Mesenchymal stem cell (in vitro differentiated cells and primary cell): ENCODE measurements around the gene SLITRK6.
A peak's percentile ranks its signal among the peaks of the same experiment; 100 is the strongest.

Experiments used
- DNase-seq: peaks from one replicate; pipeline ENCODE4 v3.0.0-alpha.2; 2013
- H2AFZ ChIP-seq: one replicate; pipeline ENCODE4 v1.6.1; 2013; ENCODE audit warnings: low read depth, mild to moderate bottlenecking, control low read depth, inconsistent platforms, low read length, moderate library complexity
- H2AK5ac ChIP-seq: 2 replicates; pipeline ENCODE4 v1.6.1; 2013; ENCODE audit warnings: low read length, moderate library complexity, mild to moderate bottlenecking, inconsistent platforms; ENCODE audit not compliant: severe bottlenecking
- H2BK120ac ChIP-seq: one replicate; pipeline ENCODE4 v1.6.1; 2013; ENCODE audit warnings: low read depth, mild to moderate bottlenecking, inconsistent platforms, low read length, moderate library complexity
- H2BK12ac ChIP-seq, 2 experiments: one replicate each; pipeline ENCODE4 v1.6.1; 2013; ENCODE audit warnings: inconsistent platforms in 2 of 2, low read length in 2 of 2, mild to moderate bottlenecking in 2 of 2, moderate library complexity in 2 of 2, control low read depth in 1 of 2
- H2BK15ac ChIP-seq: one replicate; pipeline ENCODE4 v1.6.1; 2013; ENCODE audit warnings: mild to moderate bottlenecking, low read depth, inconsistent platforms; ENCODE audit not compliant: poor library complexity, severe bottlenecking
- H2BK5ac ChIP-seq: 2 replicates; pipeline ENCODE4 v1.6.1; 2013; ENCODE audit warnings: low read depth, mild to moderate bottlenecking, low read length, control low read depth, inconsistent platforms; ENCODE audit not compliant: poor library complexity, severe bottlenecking
- H3K14ac ChIP-seq, 2 experiments: one replicate each; pipeline ENCODE4 v1.6.1; 2013; ENCODE audit warnings: inconsistent platforms in 2 of 2, low read length in 2 of 2, control low read depth in 1 of 2, mild to moderate bottlenecking in 1 of 2, moderate library complexity in 1 of 2
- H3K18ac ChIP-seq, 2 experiments: one replicate each; pipeline ENCODE4 v1.6.1; 2013; ENCODE audit warnings: inconsistent platforms in 2 of 2, low read length in 2 of 2, control low read depth in 1 of 2, low read depth in 1 of 2, mild to moderate bottlenecking in 1 of 2
- H3K23ac ChIP-seq, 2 experiments: one replicate each; pipeline ENCODE4 v1.6.1; 2013; ENCODE audit warnings: inconsistent platforms in 2 of 2, low read length in 2 of 2, mild to moderate bottlenecking in 2 of 2, moderate library complexity in 2 of 2, control low read depth in 1 of 2
- H3K27ac ChIP-seq: 2 replicates; pipeline ENCODE4 v1.5.1; 2013; ENCODE audit warnings: mild to moderate bottlenecking, moderate library complexity, low read length, control low read depth, inconsistent platforms; ENCODE audit not compliant: poor library complexity, severe bottlenecking
- H3K27me3 ChIP-seq, 2 experiments: 2 replicates each; pipeline versions ENCODE4 v1.6.1 to v1.7.0; 2013; ENCODE audit warnings: low read length in 2 of 2, mild to moderate bottlenecking in 2 of 2, moderate library complexity in 2 of 2, control low read depth in 1 of 2, inconsistent platforms in 1 of 2; ENCODE audit not compliant: control insufficient read depth in 1 of 2, insufficient read depth in 1 of 2
- H3K36me3 ChIP-seq, 2 experiments: 2 replicates each; pipeline versions ENCODE4 v1.6.1 to v1.7.0; 2013; ENCODE audit warnings: low read length in 2 of 2, control low read depth in 1 of 2, inconsistent platforms in 1 of 2, low read depth in 1 of 2, mild to moderate bottlenecking in 1 of 2; ENCODE audit not compliant: insufficient read depth in 2 of 2, control insufficient read depth in 1 of 2
- H3K4ac ChIP-seq, 2 experiments: one replicate each; pipeline ENCODE4 v1.6.1; 2013; ENCODE audit warnings: inconsistent platforms in 2 of 2, low read length in 2 of 2, mild to moderate bottlenecking in 2 of 2, moderate library complexity in 2 of 2, control low read depth in 1 of 2, low read depth in 1 of 2
- H3K4me1 ChIP-seq: 2 replicates; pipeline ENCODE4 v1.6.1; 2013; ENCODE audit warnings: low read depth, low read length, control low read depth; ENCODE audit not compliant: control insufficient read depth, insufficient read depth
- H3K4me2 ChIP-seq: 2 replicates; pipeline ENCODE4 v1.6.1; 2013; ENCODE audit warnings: low read length, mild to moderate bottlenecking, inconsistent platforms; ENCODE audit not compliant: poor library complexity, severe bottlenecking
- H3K4me3 ChIP-seq, 2 experiments: 2 replicates each; pipeline versions ENCODE4 v1.5.1 to v1.7.0; 2013; ENCODE audit warnings: low read length in 2 of 2, mild to moderate bottlenecking in 2 of 2, control low read depth in 1 of 2, low read depth in 1 of 2; ENCODE audit not compliant: insufficient read depth in 1 of 2
- H3K79me1 ChIP-seq: replicated peaks from 2 replicates; pipeline ENCODE4 v1.6.1; 2013; ENCODE audit warnings: mild to moderate bottlenecking, control low read depth, low read length, inconsistent platforms; ENCODE audit not compliant: poor library complexity, severe bottlenecking
- H3K9ac ChIP-seq: 2 replicates; pipeline ENCODE4 v1.7.0; 2013; ENCODE audit warnings: mild to moderate bottlenecking, low read length, moderate library complexity
- H3K9me3 ChIP-seq: 2 replicates; pipeline ENCODE4 v1.7.0; 2013; ENCODE audit warnings: mild to moderate bottlenecking, low read length; ENCODE audit not compliant: control insufficient read depth
- H4K8ac ChIP-seq: one replicate; pipeline ENCODE4 v1.6.1; 2013; ENCODE audit warnings: inconsistent platforms, mild to moderate bottlenecking, low read length, moderate library complexity
- H4K91ac ChIP-seq: one replicate; pipeline ENCODE4 v1.6.1; 2013; ENCODE audit warnings: mild to moderate bottlenecking, low read length, inconsistent platforms
- WGBS: methylation state at CpG from one replicate; pipeline ENCODE4 v1.1.7; 2013; ENCODE audit warnings: mixed read lengths; 5-methylcytosine and 5-hydroxymethylcytosine counted together

Gene SLITRK6

DNA sequence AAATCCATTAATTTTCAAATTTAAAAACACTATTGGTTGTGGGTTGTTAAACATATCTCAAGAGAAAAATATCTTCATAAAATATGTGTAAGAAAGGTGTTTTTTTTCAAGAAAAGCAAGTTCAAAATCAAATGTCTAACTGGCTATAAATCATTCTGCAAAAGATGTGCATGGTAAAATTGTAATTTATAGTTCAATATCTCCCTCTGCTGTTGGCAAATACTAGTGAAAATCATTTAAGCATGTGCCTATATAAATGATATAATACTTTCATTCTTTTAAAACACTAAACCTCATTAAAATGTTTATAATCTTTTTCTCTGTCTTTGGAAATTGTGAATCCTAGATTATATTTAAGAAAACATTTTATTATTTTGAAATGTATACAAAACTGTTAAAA, 17.2 kb upstream of the SLITRK6 start:
- Histone ChIP-seq H2BK15ac (no peak overlapping the region), H2BK5ac (no peak overlapping the region), H3K23ac (no peak overlapping the region), H4K91ac (no peak overlapping the region), H3K79me1 (no peaks in the 10 kb centered on the region), H3K4ac (no peak overlapping the region), H3K4me2 (no peak overlapping the region), H3K27ac (no peak overlapping the region), H3K14ac (no peak overlapping the region), H3K18ac (no peak overlapping the region), H3K4me1 (no peaks in the 10 kb centered on the region), H3K9me3 (no peaks in the 10 kb centered on the region), H3K4me3 (no peak overlapping the region), H2BK120ac (no peak overlapping the region), H2AK5ac (no peak overlapping the region), H3K36me3 (no peaks in the 10 kb centered on the region), H3K27me3 (no peaks in the 10 kb centered on the region), H4K8ac (no peak overlapping the region), H2AFZ (no peak overlapping the region), H2BK12ac (no peak overlapping the region), H3K9ac (no peak overlapping the region)
- DNase-seq: no peak

DNA sequence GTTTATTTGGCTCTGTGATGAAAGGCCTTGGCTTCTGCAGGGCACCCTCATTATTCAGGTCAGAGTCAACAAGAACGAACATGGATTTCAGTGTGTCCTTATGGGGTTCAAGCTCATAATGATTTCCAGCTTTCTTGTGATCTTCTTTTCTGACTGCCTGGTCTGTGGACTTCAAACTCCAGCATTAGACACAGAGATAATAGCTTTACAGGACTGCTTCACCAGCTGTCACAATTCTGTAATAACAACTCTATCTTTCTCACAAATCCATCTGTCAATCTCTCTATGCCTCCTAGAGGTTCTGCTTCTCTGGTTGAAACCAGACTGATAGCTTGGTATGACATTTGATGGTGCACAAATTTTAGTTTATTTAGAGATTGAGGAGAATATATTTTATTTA, 13.1 kb upstream of the SLITRK6 start:
- no peak overlapping the region for H3K18ac ChIP-seq
- H3K79me1 ChIP-seq: no peaks in the 10 kb centered on the region
- no peak overlapping the region for H2BK15ac ChIP-seq
- 96% methylated on average over 1 of the region's 1 CpG for WGBS
- H3K4ac ChIP-seq: no peak overlapping the region
- H3K9me3 ChIP-seq: no peaks in the 10 kb centered on the region
- H2BK5ac ChIP-seq: no peak overlapping the region
- H3K23ac ChIP-seq: no peak overlapping the region
- H2AK5ac ChIP-seq: no peak overlapping the region
- no peak overlapping the region for H3K14ac ChIP-seq
- no peak overlapping the region for H3K27ac ChIP-seq
- H4K91ac ChIP-seq: no peak overlapping the region
- H3K27me3 ChIP-seq: no peaks in the 10 kb centered on the region
- no peak overlapping the region for H4K8ac ChIP-seq
- H2AFZ ChIP-seq: no peak overlapping the region
- no peak overlapping the region for H2BK12ac ChIP-seq
- H3K36me3 ChIP-seq: no peaks in the 10 kb centered on the region
- H3K9ac ChIP-seq: no peak overlapping the region
- H3K4me1 ChIP-seq: no peaks in the 10 kb centered on the region
- no peak overlapping the region for H3K4me3 ChIP-seq
- H2BK120ac ChIP-seq: no peak overlapping the region
- H3K4me2 ChIP-seq: no peak overlapping the region
- no peak for DNase-seq

DNA sequence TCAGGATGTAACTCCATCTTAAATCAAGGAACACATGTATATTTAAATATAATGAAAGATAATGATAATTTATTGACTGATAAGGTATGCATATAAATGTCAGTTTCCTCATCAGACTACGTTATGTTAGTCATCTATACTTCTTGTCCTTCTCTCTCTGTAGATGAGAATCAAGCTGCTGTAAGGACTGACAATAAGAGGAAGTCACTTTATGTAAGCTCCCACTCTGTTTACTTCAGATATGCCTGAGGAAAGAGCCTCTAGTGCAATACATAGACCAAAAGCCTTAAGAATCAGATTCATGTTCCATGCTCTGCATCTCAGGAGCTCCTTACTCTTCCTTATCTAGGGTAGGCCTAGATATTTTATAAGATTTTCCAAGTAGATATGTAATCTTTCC, 9.6 kb upstream of the SLITRK6 start:
- no peak overlapping the region for H3K18ac ChIP-seq
- H3K9me3 ChIP-seq: no peaks in the 10 kb centered on the region
- H4K8ac ChIP-seq: no peak overlapping the region
- no peaks in the 10 kb centered on the region for H3K27me3 ChIP-seq
- no peak overlapping the region for H2BK120ac ChIP-seq
- H3K9ac ChIP-seq: no peak overlapping the region
- H3K4me1 ChIP-seq: no peaks in the 10 kb centered on the region
- 67% methylated on average over 1 of the region's 1 CpG for WGBS
- no peak overlapping the region for H2BK5ac ChIP-seq
- no peaks in the 10 kb centered on the region for H3K79me1 ChIP-seq
- H2AFZ ChIP-seq: no peak overlapping the region
- H2BK15ac ChIP-seq: no peak overlapping the region
- no peak overlapping the region for H3K4me2 ChIP-seq
- H3K4ac ChIP-seq: no peak overlapping the region
- H2BK12ac ChIP-seq: no peak overlapping the region
- H3K14ac ChIP-seq: no peak overlapping the region
- H4K91ac ChIP-seq: no peak overlapping the region
- no peak overlapping the region for H2AK5ac ChIP-seq
- no peak overlapping the region for H3K4me3 ChIP-seq
- no peak overlapping the region for H3K23ac ChIP-seq
- no peak for DNase-seq
- H3K36me3 ChIP-seq: no peaks in the 10 kb centered on the region
- H3K27ac ChIP-seq: no peak overlapping the region

DNA sequence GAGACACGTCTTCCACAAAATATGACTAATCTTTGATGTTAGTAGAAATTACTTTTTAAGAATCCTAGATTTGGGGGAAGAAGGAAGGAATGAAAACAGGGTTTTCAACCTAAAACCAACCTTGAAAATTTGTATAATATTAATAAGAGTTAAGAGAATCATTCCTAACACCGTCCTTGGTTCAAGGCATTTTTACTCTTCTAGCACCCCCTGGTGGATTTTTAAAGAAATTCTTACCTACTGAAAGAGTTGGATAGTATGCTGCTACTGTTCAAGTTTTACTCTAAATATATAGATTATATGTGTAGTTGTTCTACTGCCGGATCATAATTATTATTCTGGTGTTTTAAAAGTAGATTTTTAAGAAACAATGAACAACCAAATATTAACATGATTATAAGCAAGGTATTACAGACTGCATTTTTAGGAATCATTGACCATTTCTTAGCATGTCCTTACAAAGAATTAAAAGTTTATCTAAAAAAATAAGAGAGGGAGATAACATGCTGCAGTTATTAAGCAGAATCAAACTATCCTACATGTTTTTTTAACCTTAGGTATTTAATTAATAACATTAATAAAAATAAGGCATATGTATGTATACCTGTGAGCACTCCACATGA, 7.4 kb upstream of the SLITRK6 start:
- no peak overlapping the region for H3K27ac ChIP-seq
- H3K27me3 ChIP-seq: no peaks in the 10 kb centered on the region
- peak; percentile 57 for DNase-seq
- H3K4me2 ChIP-seq: no peak overlapping the region
- H3K4me3 ChIP-seq: no peak overlapping the region
- no peak overlapping the region for H2BK5ac ChIP-seq
- WGBS: no CpG with 5 or more reads among the region's 3 CpGs
- H3K79me1 ChIP-seq: no peaks in the 10 kb centered on the region
- H3K23ac ChIP-seq: no peak overlapping the region
- H3K36me3 ChIP-seq: no peaks in the 10 kb centered on the region
- H3K9ac ChIP-seq: no peak overlapping the region
- H4K8ac ChIP-seq: no peak overlapping the region
- no peak overlapping the region for H4K91ac ChIP-seq
- no peak overlapping the region for H2BK12ac ChIP-seq
- H2BK120ac ChIP-seq: no peak overlapping the region
- no peak overlapping the region for H3K14ac ChIP-seq
- H3K4ac ChIP-seq: no peak overlapping the region
- H3K9me3 ChIP-seq: no peaks in the 10 kb centered on the region
- H3K18ac ChIP-seq: no peak overlapping the region
- H2AK5ac ChIP-seq: no peak overlapping the region
- no peak overlapping the region for H2AFZ ChIP-seq
- H2BK15ac ChIP-seq: no peak overlapping the region
- H3K4me1 ChIP-seq: no peaks in the 10 kb centered on the region
